ENCODE measurements around the gene MAN2C1. TPM values are rescaled to one million over a fixed set of nuclear protein-coding genes. Genes with fewer than 3 reads are reported as not detected.
A peak's percentile ranks its signal among the peaks of the same experiment; 100 is the strongest.

MAN2C1 gene
- total and polyA plus RNA-seq, 9 of the 15 experiments (the other 6 are each of a cell fraction or from before 2014, with no cell fraction given), result 2.0 to 141 (median 39.9) TPM

DNA sequence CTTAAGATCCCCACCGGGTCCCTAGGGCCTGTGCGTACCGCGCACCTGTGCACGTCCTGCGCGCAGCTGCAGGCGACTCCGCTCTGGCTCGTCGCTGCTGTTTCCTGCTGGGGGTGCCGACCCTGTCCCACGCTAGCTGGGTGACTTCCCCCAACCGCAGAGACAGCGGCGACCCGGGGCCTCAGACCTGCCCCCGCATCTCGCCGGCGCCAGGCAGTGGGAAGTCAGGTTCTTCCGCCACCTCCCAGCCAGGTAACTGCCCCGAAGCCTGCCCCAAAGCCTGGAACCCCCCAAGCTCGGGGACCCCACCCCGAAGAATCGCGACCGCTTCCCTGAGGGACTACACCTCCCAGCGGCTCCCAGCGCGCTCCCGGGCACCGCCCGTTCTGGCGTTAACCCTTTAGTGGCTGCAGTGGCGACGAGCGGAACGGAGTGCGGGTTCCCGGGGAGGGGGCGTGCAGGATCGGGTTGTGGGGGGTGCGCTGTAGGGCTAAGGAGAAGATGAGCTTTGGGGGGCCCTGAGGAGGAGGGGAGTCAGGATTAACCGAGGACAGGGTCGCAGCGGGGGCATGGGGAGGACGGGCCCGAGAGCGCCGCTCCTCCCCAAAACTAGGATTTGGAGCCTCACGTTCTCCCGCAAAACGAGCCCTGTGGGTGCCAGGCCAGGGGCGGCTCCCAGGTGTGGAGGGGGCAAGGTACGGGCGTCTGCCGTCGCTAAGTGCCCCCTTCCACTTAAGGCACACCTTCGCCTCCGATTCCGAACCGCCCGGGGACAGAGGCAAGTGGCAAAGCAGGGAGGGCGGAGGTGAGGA is 21.0 kb downstream of the MAN2C1 start (continued):
- TF ChIP-seq MNT (conservative IDR thresholded peaks at IDR 0.05) (peak in 1 of 2 experiments; percentile 53; a peak in 1 of 4 replicates), BRD9 (IDR thresholded peaks at IDR 0.05; ENCODE audit: low read depth, partially characterized antibody) (no peak), STAG1 (CRISPR knock-in tag; IDR thresholded peaks at IDR 0.05; ENCODE audit: borderline replicate concordance) (0 out of 2 replicates have a peak, but pooled peaks have one; percentile 34), MTA2 (IDR thresholded peaks at IDR 0.05; ENCODE audit: low read depth) (0 out of 2 replicates have a peak, but pooled peaks have one; percentile 15), BDP1 (IDR thresholded peaks at IDR 0.05; ENCODE audit: insufficient read depth, insufficient read length) (no peak), GMEB1 (CRISPR knock-in tag; IDR thresholded peaks at IDR 0.05) (no peak), THAP12 (CRISPR knock-in tag; IDR thresholded peaks at IDR 0.05) (no peak), HMGXB4 (CRISPR knock-in tag; IDR thresholded peaks at IDR 0.05) (no peak), HCFC1 (IDR thresholded peaks at IDR 0.05; ENCODE audit: low read depth, low read length) (peak; percentile 82), CREB3 (tag; conservative IDR thresholded peaks at IDR 0.05; ENCODE audit: low read depth) (no peak)
- TF ChIP-seq, protein P1, sequence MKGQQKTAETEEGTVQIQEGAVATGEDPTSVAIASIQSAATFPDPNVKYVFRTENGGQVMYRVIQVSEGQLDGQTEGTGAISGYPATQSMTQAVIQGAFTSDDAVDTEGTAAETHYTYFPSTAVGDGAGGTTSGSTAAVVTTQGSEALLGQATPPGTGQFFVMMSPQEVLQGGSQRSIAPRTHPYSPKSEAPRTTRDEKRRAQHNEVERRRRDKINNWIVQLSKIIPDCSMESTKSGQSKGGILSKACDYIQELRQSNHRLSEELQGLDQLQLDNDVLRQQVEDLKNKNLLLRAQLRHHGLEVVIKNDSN (CRISPR knock-in tag; IDR thresholded peaks at IDR 0.05), result no peak
- TF ChIP-seq, protein P2, sequence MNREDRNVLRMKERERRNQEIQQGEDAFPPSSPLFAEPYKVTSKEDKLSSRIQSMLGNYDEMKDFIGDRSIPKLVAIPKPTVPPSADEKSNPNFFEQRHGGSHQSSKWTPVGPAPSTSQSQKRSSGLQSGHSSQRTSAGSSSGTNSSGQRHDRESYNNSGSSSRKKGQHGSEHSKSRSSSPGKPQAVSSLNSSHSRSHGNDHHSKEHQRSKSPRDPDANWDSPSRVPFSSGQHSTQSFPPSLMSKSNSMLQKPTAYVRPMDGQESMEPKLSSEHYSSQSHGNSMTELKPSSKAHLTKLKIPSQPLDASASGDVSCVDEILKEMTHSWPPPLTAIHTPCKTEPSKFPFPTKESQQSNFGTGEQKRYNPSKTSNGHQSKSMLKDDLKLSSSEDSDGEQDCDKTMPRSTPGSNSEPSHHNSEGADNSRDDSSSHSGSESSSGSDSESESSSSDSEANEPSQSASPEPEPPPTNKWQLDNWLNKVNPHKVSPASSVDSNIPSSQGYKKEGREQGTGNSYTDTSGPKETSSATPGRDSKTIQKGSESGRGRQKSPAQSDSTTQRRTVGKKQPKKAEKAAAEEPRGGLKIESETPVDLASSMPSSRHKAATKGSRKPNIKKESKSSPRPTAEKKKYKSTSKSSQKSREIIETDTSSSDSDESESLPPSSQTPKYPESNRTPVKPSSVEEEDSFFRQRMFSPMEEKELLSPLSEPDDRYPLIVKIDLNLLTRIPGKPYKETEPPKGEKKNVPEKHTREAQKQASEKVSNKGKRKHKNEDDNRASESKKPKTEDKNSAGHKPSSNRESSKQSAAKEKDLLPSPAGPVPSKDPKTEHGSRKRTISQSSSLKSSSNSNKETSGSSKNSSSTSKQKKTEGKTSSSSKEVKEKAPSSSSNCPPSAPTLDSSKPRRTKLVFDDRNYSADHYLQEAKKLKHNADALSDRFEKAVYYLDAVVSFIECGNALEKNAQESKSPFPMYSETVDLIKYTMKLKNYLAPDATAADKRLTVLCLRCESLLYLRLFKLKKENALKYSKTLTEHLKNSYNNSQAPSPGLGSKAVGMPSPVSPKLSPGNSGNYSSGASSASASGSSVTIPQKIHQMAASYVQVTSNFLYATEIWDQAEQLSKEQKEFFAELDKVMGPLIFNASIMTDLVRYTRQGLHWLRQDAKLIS (CRISPR knock-in tag; IDR thresholded peaks at IDR 0.05), result 0 out of 2 replicates have a peak, but pooled peaks have one; percentile 36
